PFSK-1 (cell line): ENCODE results near the gene EPN3.

ENCODE experiments used
- FOXP2 ChIP-seq: optimal IDR thresholded peaks from 2 replicates; pipeline ENCODE3; 2011; ENCODE audit warnings: borderline replicate concordance, control low read depth, inconsistent platforms; ENCODE audit not compliant: insufficient read depth; ENCODE audit errors: extremely low read length, extremely low read depth
- POLR2AphosphoS5 ChIP-seq: IDR thresholded peaks from 2 replicates; pipeline ENCODE4 v1.6.1; 2012; ENCODE audit warnings: low read depth, mild to moderate bottlenecking, control low read depth, low read length, moderate library complexity
- SIN3A ChIP-seq: IDR thresholded peaks from 2 replicates; pipeline ENCODE4 v1.6.1; 2012; ENCODE audit warnings: mild to moderate bottlenecking, low read length, moderate library complexity, borderline replicate concordance; ENCODE audit not compliant: insufficient read depth
- TAF1 ChIP-seq: IDR thresholded peaks from 2 replicates; pipeline ENCODE4 v1.6.1; 2012; ENCODE audit warnings: low read length, control low read depth, borderline replicate concordance; ENCODE audit not compliant: insufficient read depth
- TF ChIP-seq, protein P1 (sequence below), 2 experiments: IDR thresholded peaks; 2 replicates each; pipeline versions ENCODE4 v1.6.1 to v1.8.0; 2011 to 2012; ENCODE audit warnings: low read depth in 2 of 2, low read length in 2 of 2, control low read depth in 1 of 2, inconsistent platforms in 1 of 2, mild to moderate bottlenecking in 1 of 2, moderate library complexity in 1 of 2; ENCODE audit not compliant: insufficient read depth in 1 of 2

EPN3 gene

DNA sequence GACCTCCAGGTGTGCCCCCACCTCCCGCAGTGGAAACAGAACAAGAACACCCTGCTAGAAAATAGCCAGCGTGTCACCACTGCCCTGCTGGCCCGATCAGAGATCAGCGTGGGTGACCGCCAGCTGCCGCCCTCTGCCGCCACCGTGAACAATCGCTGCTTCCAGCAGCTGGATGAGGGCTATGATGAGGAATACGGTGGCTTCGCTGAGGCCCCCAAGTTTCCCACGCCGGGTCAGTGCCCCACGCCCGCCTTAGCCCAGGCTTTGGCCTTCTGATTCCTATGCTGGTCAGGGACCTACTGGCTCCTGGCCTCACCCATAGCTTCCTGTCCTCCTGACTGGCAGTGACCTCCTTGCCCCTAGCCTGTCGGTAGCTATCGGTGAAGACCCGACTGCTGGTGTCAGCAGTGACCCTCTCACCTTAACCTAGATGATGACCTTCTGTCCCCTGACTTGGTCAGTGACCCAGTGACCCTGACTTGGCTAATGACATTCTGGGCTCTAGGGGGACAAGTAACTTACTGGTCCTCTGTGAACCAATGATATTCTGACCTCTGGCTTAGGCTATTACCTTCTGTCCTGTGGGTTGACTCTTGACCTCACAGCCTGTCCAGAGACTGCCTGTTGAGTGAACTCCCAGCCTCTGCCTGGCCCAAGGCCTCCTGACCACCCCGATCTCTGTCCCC is 16.9 kb downstream of the EPN3 start:
- TF ChIP-seq SIN3A: no peak
- no peak for TF ChIP-seq TAF1
- TF ChIP-seq, protein P1, sequence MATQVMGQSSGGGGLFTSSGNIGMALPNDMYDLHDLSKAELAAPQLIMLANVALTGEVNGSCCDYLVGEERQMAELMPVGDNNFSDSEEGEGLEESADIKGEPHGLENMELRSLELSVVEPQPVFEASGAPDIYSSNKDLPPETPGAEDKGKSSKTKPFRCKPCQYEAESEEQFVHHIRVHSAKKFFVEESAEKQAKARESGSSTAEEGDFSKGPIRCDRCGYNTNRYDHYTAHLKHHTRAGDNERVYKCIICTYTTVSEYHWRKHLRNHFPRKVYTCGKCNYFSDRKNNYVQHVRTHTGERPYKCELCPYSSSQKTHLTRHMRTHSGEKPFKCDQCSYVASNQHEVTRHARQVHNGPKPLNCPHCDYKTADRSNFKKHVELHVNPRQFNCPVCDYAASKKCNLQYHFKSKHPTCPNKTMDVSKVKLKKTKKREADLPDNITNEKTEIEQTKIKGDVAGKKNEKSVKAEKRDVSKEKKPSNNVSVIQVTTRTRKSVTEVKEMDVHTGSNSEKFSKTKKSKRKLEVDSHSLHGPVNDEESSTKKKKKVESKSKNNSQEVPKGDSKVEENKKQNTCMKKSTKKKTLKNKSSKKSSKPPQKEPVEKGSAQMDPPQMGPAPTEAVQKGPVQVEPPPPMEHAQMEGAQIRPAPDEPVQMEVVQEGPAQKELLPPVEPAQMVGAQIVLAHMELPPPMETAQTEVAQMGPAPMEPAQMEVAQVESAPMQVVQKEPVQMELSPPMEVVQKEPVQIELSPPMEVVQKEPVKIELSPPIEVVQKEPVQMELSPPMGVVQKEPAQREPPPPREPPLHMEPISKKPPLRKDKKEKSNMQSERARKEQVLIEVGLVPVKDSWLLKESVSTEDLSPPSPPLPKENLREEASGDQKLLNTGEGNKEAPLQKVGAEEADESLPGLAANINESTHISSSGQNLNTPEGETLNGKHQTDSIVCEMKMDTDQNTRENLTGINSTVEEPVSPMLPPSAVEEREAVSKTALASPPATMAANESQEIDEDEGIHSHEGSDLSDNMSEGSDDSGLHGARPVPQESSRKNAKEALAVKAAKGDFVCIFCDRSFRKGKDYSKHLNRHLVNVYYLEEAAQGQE (IDR thresholded peaks at IDR 0.05; ENCODE audit: insufficient read depth in 1 of 2, low read depth in 2 of 2, low read length in 2 of 2): no peak
- TF ChIP-seq FOXP2: no peak
- TF ChIP-seq POLR2AphosphoS5: no peak

DNA sequence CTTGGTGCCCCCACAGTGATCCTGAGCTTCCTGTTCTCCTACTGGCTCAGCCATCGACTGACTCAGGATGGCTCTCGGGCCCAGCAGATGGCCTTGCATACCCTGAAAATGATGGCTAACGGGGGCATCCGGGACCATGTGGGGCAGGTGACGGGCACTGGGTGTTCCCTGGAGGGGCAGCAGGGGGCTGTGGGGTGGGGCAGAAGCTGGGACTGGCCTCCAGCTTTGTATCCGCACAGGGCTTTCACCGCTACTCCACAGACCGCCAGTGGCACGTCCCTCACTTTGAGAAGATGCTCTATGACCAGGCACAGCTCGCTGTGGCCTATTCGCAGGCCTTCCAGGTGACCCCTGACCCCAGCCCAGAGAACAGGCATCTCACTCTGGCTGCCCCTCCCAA is 17.4 kb downstream of the EPN3 start:
- no peak for TF ChIP-seq FOXP2
- TF ChIP-seq TAF1: no peak
- TF ChIP-seq, protein P1 (IDR thresholded peaks at IDR 0.05; ENCODE audit: insufficient read depth in 1 of 2, low read depth in 2 of 2, low read length in 2 of 2): no peak
- no peak for TF ChIP-seq SIN3A

- peak; percentile 76 for TF ChIP-seq FOXP2
- TF ChIP-seq POLR2AphosphoS5: no peak
- no peak for TF ChIP-seq SIN3A
- no peak for TF ChIP-seq TAF1
- TF ChIP-seq, protein P1 (IDR thresholded peaks at IDR 0.05; ENCODE audit: insufficient read depth in 1 of 2, low read depth in 2 of 2, low read length in 2 of 2): no peak
Observed at GRCh38 chr17:50550661-50551432, 18.3 kb downstream of the EPN3 start.

- TF ChIP-seq POLR2AphosphoS5: no peak
- TF ChIP-seq, protein P1 (IDR thresholded peaks at IDR 0.05; ENCODE audit: insufficient read depth in 1 of 2, low read depth in 2 of 2, low read length in 2 of 2): no peak
Observed at GRCh38 chr17:50551433-50551815, 18.9 kb downstream of the EPN3 start.
